Activated CD4-positive, alpha-beta T cell treated with anti-CD3 and anti-CD28 coated beads for 36 hours (primary cell): Measurements from ENCODE around the gene APP. TPM values are rescaled to one million over a fixed set of nuclear protein-coding genes. Genes with fewer than 3 reads are reported as not detected.

Experiments used
- ATAC-seq: fragments of 200-7000 bp; cut with Tn5 transposase; one replicate; pipeline ENCODE4 v1.10.0; 2021; ENCODE audit warnings: mild to moderate bottlenecking, moderate library complexity
- CTCF ChIA-PET: fragments of 350-600 bp; sonication (Branson Sonifier 250); formaldehyde crosslinking; loops from one replicate; lab custom pipeline; 2021; ENCODE audit warnings: antibody characterized with exemption; lab: Charles Lee
- POLR2A ChIA-PET: fragments of 350-600 bp; sonication (Branson Sonifier 250); formaldehyde crosslinking; loops from one replicate; lab custom pipeline; 2021; ENCODE audit warnings: antibody characterized with exemption, inconsistent platforms; lab: Charles Lee
- DNase-seq: peaks from one replicate; pipeline ENCODE4 v3.0.0-alpha.2; 2020
- H3K27ac Mint-ChIP-seq: one replicate; pipeline ENCODE4 v1.8.0; 2021; ENCODE audit warnings: mixed read lengths
- H3K27me3 Mint-ChIP-seq: one replicate; pipeline ENCODE4 v1.8.0; 2021; ENCODE audit warnings: mixed read lengths
- H3K36me3 Mint-ChIP-seq: one replicate; pipeline ENCODE4 v1.8.0; 2021; ENCODE audit warnings: low read depth, mixed read lengths
- H3K4me1 Mint-ChIP-seq: one replicate; pipeline ENCODE4 v1.8.0; 2021; ENCODE audit warnings: mixed read lengths
- H3K4me3 Mint-ChIP-seq: one replicate; pipeline ENCODE4 v1.8.0; 2021; ENCODE audit warnings: mild to moderate bottlenecking, moderate library complexity, mixed read lengths
- H3K9me3 Mint-ChIP-seq: one replicate; pipeline ENCODE4 v1.8.0; 2021; ENCODE audit warnings: low read depth, mixed read lengths
- intact Hi-C, 2 experiments: fragments of 100-400 bp; cut with DNase I in 1 of 2; cut with micrococcal nuclease in 1 of 2; formaldehyde crosslinking; loops; one replicate each; pipeline versions ENCODE4 v1.14.2 to v1.15.1; 2022 to 2024; cut with DNase I, micrococcal nuclease
- total RNA-seq, 2 experiments: library from RNA; stranded (reverse); gene quantifications; one replicate each; pipeline ENCODE4 v1.2.3, GENCODE V29; 2021

APP gene
- 10 to 100 TPM; 59.8 to 71.1 TPM for total RNA-seq

- peak within 1 kb of the TSS; percentile 83 for H3K27ac Mint-ChIP-seq
- H3K36me3 Mint-ChIP-seq, result peaks cover 5% of the 10 kb centered on the region
- H3K27me3 Mint-ChIP-seq, result peaks cover 3% of the 10 kb centered on the region
- H3K9me3 Mint-ChIP-seq, result no peaks in the 10 kb centered on the region
- POLR2A ChIA-PET, result interaction anchor here (0.6 kb wide), 2 partner anchors 21 to 24 kb away, joined by 4 read pairs; no protein-coding TSS in a partner anchor
- DNase-seq, result peak; percentile 93
- CTCF ChIA-PET, result interaction anchor here (0.6 to 1.5 kb wide), 5 partner anchors 11 to 563 kb away, joined by 3 to 5 read pairs (median 4); no protein-coding TSS in a partner anchor
- ATAC-seq, result peak; percentile 76
- peak within 1 kb of the TSS; percentile 90 for H3K4me3 Mint-ChIP-seq
- H3K4me1 Mint-ChIP-seq, result peaks cover 22% of the 10 kb centered on the region
- intact Hi-C loops, result loop anchor here (1.0 to 5.0 kb wide), 6 partner anchors 275 to 562 kb away; no protein-coding TSS in a partner anchor
These were observed at the start of gene APP for GRCh38 chr21:26170471-26171257. Gene APP, minus strand, starts transcription at chr21:26170770. Its CDS starts 150 bp downstream, at chr21:26170620.

DNA sequence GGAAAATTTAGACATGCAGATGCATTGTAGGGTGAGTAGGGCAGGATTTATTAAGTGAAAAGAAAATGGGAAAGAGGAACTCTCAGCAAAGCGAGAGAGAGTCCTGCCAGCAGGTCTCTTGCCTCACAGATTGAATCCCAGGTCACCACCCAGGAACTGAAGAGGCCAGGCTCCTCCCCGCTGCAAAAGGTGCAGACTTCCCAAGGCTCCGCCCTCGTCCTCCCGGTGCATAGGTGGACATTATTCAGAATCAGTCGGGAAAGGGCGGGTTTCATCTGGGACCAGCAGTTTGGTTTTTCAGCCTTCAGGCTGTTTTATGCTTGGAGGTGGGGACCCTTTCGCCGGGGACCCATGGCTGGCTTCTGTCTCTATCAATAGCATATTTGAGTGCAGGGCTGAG is 41.6 kb upstream of the APP start:
- H3K9me3 Mint-ChIP-seq, result no peaks in the 10 kb centered on the region
- ChIA-PET POLR2A (no interaction called here), CTCF (no interaction called here)
- H3K4me3 Mint-ChIP-seq, result no peak overlapping the region
- no peaks in the 10 kb centered on the region for H3K4me1 Mint-ChIP-seq
- no peak overlapping the region for H3K27ac Mint-ChIP-seq
- no peaks in the 10 kb centered on the region for H3K27me3 Mint-ChIP-seq
- ATAC-seq, result no peak
- intact Hi-C loops, result no loop called here
- no peak for DNase-seq
- no peaks in the 10 kb centered on the region for H3K36me3 Mint-ChIP-seq

GRCh38 chr21:26210614-26211013 is 40.0 kb upstream of the APP start:
- CTCF ChIA-PET, result interaction anchor here (0.6 kb wide), 1 partner anchor 9 kb away, joined by 3 read pairs; no protein-coding TSS in a partner anchor
- no peak overlapping the region for H3K4me3 Mint-ChIP-seq
- H3K36me3 Mint-ChIP-seq, result no peaks in the 10 kb centered on the region
- no peaks in the 10 kb centered on the region for H3K4me1 Mint-ChIP-seq
- DNase-seq (no peak), ATAC-seq (no peak)
- H3K27ac Mint-ChIP-seq, result no peak overlapping the region
- H3K9me3 Mint-ChIP-seq, result no peaks in the 10 kb centered on the region
- POLR2A ChIA-PET, result no interaction called here
- H3K27me3 Mint-ChIP-seq, result no peaks in the 10 kb centered on the region
- intact Hi-C loops, result no loop called here

DNA sequence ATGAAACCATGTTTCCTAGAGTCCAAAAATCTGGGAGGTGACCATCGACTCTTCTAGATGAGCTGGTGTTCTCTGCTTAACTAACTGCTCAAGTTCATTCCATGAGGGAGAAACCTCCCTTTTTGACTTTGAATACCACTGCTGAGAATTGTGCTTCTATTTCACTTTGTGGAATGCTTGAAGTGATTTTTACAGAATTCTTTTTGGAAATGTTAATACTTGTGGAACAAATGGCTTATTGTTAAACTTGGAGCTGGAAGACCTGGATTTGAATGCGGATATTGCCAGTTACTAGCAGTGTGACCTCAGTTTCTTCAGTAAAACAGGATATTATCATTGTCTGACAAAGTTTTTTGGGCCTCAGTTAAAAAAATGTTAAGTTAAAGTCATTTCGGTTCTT is 36.5 kb upstream of the APP start:
- DNase-seq, result no peak
- Mint-ChIP-seq H3K4me3 (no peak overlapping the region), H3K4me1 (no peaks in the 10 kb centered on the region), H3K27ac (no peak overlapping the region), H3K27me3 (peaks cover 2% of the 10 kb centered on the region), H3K9me3 (no peaks in the 10 kb centered on the region), H3K36me3 (no peaks in the 10 kb centered on the region)
- ATAC-seq, result no peak
- ChIA-PET POLR2A (no interaction called here), CTCF (interaction anchor here (1.0 kb wide), 1 partner anchor 12 kb away, joined by 3 read pairs; no protein-coding TSS in a partner anchor)
- intact Hi-C loops, result no loop called here

- DNase-seq, result no peak
- ATAC-seq, result no peak
- Mint-ChIP-seq H3K27ac (no peak overlapping the region), H3K4me1 (no peaks in the 10 kb centered on the region), H3K36me3 (no peaks in the 10 kb centered on the region), H3K27me3 (peaks cover 2% of the 10 kb centered on the region), H3K4me3 (no peak overlapping the region), H3K9me3 (no peaks in the 10 kb centered on the region)
- ChIA-PET CTCF (interaction anchor here (0.6 to 0.9 kb wide), 3 partner anchors 60 to 325 kb away, joined by 3 to 4 read pairs (median 3); no protein-coding TSS in a partner anchor), POLR2A (no interaction called here)
- intact Hi-C loops, result no loop called here
These were observed 28.9 kb upstream of the APP start for GRCh38 chr21:26199456-26199855.

GRCh38 chr21:26195708-26196107 is 25.1 kb upstream of the APP start:
- ChIA-PET CTCF (no interaction called here), POLR2A (no interaction called here)
- Mint-ChIP-seq H3K9me3 (no peaks in the 10 kb centered on the region), H3K36me3 (no peaks in the 10 kb centered on the region), H3K27me3 (no peaks in the 10 kb centered on the region), H3K4me1 (no peaks in the 10 kb centered on the region), H3K27ac (no peak overlapping the region), H3K4me3 (no peak overlapping the region)
- ATAC-seq (no peak), DNase-seq (no peak)
- intact Hi-C loops, result no loop called here

DNA sequence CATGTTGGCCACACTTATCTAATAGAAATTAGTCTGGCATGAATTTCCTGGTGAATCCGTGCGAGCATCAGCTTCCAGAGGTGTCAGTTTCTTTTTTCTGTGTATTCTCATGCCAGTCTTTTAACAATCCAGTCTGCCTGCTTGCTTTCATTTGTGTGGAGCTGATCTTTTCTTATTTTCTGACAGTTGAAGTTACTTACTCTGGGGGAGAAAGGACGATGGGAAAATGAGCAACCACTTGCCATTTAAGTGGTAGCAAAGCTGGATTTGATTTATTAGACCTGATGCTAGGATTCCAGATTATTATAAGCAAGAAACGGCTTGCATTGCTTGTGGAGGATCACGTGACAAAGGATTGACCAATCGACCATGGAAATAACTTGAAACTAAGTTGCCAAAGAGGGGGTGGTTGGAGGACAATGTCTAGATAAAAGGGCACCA is 24.3 kb upstream of the APP start:
- CTCF ChIA-PET, result no interaction called here
- H3K27me3 Mint-ChIP-seq, result no peaks in the 10 kb centered on the region
- POLR2A ChIA-PET, result no interaction called here
- H3K9me3 Mint-ChIP-seq, result no peaks in the 10 kb centered on the region
- no peak overlapping the region for H3K4me3 Mint-ChIP-seq
- H3K4me1 Mint-ChIP-seq, result no peaks in the 10 kb centered on the region
- no peak overlapping the region for H3K27ac Mint-ChIP-seq
- ATAC-seq (no peak), DNase-seq (no peak)
- H3K36me3 Mint-ChIP-seq, result no peaks in the 10 kb centered on the region
- intact Hi-C loops, result no loop called here

GRCh38 chr21:26194326-26194725 is 23.8 kb upstream of the APP start:
- Mint-ChIP-seq H3K4me1 (no peaks in the 10 kb centered on the region), H3K4me3 (no peak overlapping the region), H3K27me3 (no peaks in the 10 kb centered on the region), H3K9me3 (no peaks in the 10 kb centered on the region), H3K27ac (no peak overlapping the region), H3K36me3 (no peaks in the 10 kb centered on the region)
- POLR2A ChIA-PET, result no interaction called here
- CTCF ChIA-PET, result no interaction called here
- ATAC-seq (no peak), DNase-seq (no peak)
- intact Hi-C loops, result no loop called here

DNA sequence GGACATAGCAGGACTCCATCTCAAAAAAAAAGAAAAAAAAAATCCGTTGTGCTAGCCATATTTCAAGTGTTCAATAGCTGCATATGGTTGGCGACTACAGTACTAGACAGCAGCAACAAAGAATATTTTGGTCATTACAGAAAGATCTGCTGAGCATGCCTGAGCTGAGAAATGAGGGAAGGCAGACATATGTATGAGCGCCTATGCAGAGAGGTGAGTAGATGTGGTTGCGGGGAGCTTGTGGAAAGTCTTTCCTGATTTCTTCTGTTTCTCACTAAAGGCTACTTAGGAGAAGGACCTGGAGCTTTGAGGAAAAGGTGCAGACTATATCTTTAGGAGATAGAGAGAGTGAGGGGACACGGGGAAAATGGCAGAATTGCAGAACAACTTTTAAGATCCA is 21.0 kb upstream of the APP start:
- H3K4me1 Mint-ChIP-seq, result no peaks in the 10 kb centered on the region
- DNase-seq (no peak), ATAC-seq (no peak)
- no peaks in the 10 kb centered on the region for H3K9me3 Mint-ChIP-seq
- ChIA-PET CTCF (interaction anchor here (0.6 to 1.4 kb wide), 3 partner anchors 11 to 615 kb away, joined by 3 to 5 read pairs (median 4); no protein-coding TSS in a partner anchor), POLR2A (interaction anchor here (0.6 kb wide), 1 partner anchor 21 kb away, joined by 4 read pairs; no protein-coding TSS in a partner anchor)
- H3K27ac Mint-ChIP-seq, result no peak overlapping the region
- H3K27me3 Mint-ChIP-seq, result no peaks in the 10 kb centered on the region
- H3K4me3 Mint-ChIP-seq, result no peak overlapping the region
- intact Hi-C loops, result no loop called here
- H3K36me3 Mint-ChIP-seq, result no peaks in the 10 kb centered on the region

DNA sequence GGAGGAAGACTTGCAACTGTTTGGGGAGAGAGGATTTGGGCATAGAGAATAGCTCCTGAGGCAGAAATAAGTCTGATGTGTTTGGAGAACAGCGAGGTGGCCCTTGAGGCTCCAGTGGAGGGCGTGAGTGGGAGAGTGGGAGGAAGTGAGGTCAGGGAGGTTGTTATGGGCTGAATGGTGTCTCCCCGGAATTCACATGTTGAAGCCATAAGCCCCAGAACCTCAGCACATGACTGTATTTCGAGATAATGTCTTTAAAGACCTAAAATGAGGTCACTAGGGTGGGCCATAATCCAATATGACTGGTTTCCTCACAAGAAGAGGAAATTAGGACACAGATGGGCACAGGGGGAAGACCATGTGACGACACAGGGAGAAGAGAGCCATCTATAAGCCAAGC is 17.9 kb upstream of the APP start:
- Mint-ChIP-seq H3K4me1 (no peaks in the 10 kb centered on the region), H3K9me3 (peaks cover 4% of the 10 kb centered on the region), H3K27me3 (no peaks in the 10 kb centered on the region), H3K27ac (no peak overlapping the region), H3K4me3 (no peak overlapping the region), H3K36me3 (no peaks in the 10 kb centered on the region)
- DNase-seq (no peak), ATAC-seq (no peak)
- CTCF ChIA-PET, result interaction anchor here (0.7 kb wide), 1 partner anchor 196 kb away, joined by 3 read pairs; no protein-coding TSS in a partner anchor
- intact Hi-C loops, result no loop called here
- POLR2A ChIA-PET, result no interaction called here

DNA sequence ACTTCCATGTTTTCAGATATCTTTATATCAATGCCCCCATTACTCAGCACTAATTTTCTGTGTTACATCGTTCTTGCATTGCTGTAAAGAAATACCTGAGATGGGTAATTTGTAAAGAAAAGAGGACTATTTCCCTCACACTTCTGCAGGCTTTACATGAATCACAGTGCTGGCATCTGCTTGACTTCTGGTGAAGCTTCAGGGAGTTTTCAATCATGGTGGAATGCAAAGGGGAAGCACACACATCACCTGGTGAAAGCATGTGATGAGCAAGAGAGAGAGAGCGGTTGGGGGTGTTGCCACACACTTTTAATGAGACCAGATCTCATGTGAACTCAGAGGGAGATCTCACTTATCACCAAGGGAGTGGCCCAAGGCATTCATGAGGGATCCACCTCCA is 14.9 kb upstream of the APP start:
- ChIA-PET CTCF (no interaction called here), POLR2A (no interaction called here)
- intact Hi-C loops, result no loop called here
- Mint-ChIP-seq H3K9me3 (peaks cover 4% of the 10 kb centered on the region), H3K36me3 (no peaks in the 10 kb centered on the region), H3K27ac (no peak overlapping the region), H3K4me3 (no peak overlapping the region), H3K4me1 (no peaks in the 10 kb centered on the region), H3K27me3 (no peaks in the 10 kb centered on the region)
- no peak for DNase-seq
- no peak for ATAC-seq

GRCh38 chr21:26185021-26185420 is 14.5 kb upstream of the APP start:
- H3K9me3 Mint-ChIP-seq, result peaks cover 4% of the 10 kb centered on the region
- DNase-seq (no peak), ATAC-seq (no peak)
- H3K27me3 Mint-ChIP-seq, result no peaks in the 10 kb centered on the region
- ChIA-PET POLR2A (no interaction called here), CTCF (no interaction called here)
- no peaks in the 10 kb centered on the region for H3K36me3 Mint-ChIP-seq
- intact Hi-C loops, result no loop called here
- no peak overlapping the region for H3K27ac Mint-ChIP-seq
- no peaks in the 10 kb centered on the region for H3K4me1 Mint-ChIP-seq
- H3K4me3 Mint-ChIP-seq, result no peak overlapping the region
